ENCODE results near the gene DMRT1. TPM values are rescaled to one million over a fixed set of nuclear protein-coding genes. Genes with fewer than 3 reads are reported as not detected.
A peak's percentile ranks its signal among the peaks of the same experiment; 100 is the strongest.

The DMRT1 gene
- total RNA-seq, 1 donor from 2014 or later: not detected

DNA sequence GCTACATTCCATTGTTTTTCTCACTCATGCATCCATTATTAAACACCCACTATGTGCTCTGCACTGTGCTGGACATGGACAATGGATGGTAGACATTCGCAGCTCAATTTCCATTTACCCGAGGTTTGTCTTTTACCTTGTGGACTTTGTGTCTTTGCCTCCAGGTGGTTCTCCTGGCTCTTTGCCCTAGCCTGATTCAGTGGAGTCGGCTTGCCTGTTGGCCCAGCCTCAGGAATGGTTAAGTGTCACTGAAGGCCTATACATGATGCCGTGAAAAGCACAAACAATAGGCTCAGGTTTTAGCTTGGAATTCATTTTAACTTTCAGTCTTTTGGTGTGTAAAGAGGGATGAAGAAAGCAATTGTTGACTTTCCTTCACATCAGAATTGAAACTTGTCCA, 118.4 kb downstream of the DMRT1 start:
- FAIRE-seq (no peak), DNase-seq (ENCODE audit: low read depth) (no peak)
- Mint-ChIP-seq H3K4me3 (ENCODE audit: unreplicated experiment) (no peak overlapping the region), H3K4me1 (ENCODE audit: low read depth, unreplicated experiment) (peaks cover 6% of the 10 kb centered on the region), H3K27me3 (ENCODE audit: low read depth, unreplicated experiment) (peaks cover 47% of the 10 kb centered on the region), H3K27ac (ENCODE audit: unreplicated experiment) (no peak overlapping the region), H3K9me3 (ENCODE audit: unreplicated experiment) (no peaks in the 10 kb centered on the region), H3K36me3 (ENCODE audit: low read depth, unreplicated experiment) (no peaks in the 10 kb centered on the region)
- Histone ChIP-seq H3K4me1 (ENCODE audit: insufficient read depth, low read length) (no peaks in the 10 kb centered on the region), H3K4me3 (ENCODE audit: insufficient read depth, low read depth, low read length) (no peak overlapping the region), H3K9ac (ENCODE audit: low read length) (no peak overlapping the region), H3K79me2 (ENCODE audit: insufficient read depth, low read length) (no peaks in the 10 kb centered on the region), H3K27ac (ENCODE audit: low read depth, low read length) (no peak overlapping the region), H3K27me3 (ENCODE audit: insufficient read depth, low read length) (peaks cover 3% of the 10 kb centered on the region), H3K36me3 (ENCODE audit: insufficient read depth, low read length) (no peaks in the 10 kb centered on the region), H2AFZ (ENCODE audit: low read depth, low read length) (no peak overlapping the region), H4K20me1 (ENCODE audit: insufficient read depth, low read length) (no peaks in the 10 kb centered on the region), H3K4me2 (ENCODE audit: low read length) (no peak overlapping the region), H3K9me3 (ENCODE audit: insufficient read depth, low read depth, low read length) (no peaks in the 10 kb centered on the region)
- TF ChIP-seq EZH2 (IDR thresholded peaks at IDR 0.05; ENCODE audit: insufficient read depth, low read length): no peak
- TF ChIP-seq, protein P1, sequence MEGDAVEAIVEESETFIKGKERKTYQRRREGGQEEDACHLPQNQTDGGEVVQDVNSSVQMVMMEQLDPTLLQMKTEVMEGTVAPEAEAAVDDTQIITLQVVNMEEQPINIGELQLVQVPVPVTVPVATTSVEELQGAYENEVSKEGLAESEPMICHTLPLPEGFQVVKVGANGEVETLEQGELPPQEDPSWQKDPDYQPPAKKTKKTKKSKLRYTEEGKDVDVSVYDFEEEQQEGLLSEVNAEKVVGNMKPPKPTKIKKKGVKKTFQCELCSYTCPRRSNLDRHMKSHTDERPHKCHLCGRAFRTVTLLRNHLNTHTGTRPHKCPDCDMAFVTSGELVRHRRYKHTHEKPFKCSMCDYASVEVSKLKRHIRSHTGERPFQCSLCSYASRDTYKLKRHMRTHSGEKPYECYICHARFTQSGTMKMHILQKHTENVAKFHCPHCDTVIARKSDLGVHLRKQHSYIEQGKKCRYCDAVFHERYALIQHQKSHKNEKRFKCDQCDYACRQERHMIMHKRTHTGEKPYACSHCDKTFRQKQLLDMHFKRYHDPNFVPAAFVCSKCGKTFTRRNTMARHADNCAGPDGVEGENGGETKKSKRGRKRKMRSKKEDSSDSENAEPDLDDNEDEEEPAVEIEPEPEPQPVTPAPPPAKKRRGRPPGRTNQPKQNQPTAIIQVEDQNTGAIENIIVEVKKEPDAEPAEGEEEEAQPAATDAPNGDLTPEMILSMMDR (IDR thresholded peaks at IDR 0.05; ENCODE audit: insufficient read depth, low read depth, low read length): no peak

DNA sequence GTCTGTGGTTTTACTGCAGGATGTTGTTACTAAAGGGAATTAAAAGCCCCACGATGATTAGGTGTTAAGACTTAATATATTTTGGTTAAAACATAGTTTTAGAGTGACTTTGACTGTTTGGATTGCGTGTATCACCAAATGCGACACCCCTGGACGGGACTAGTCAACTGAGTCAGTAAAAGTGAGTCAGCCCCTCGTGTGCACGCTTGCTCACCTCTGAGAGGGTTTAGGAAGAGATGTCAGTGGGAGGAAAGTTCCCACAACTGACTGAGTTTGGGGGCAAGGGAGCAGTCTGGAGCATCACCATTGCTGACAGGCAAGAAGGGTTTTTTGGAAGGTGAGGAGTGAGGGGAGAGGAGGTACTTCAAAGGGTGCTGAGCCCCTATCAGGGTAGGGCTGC, 120.5 kb downstream of the DMRT1 start:
- Histone ChIP-seq H4K20me1 (ENCODE audit: insufficient read depth, low read length) (no peaks in the 10 kb centered on the region), H3K4me2 (ENCODE audit: low read length) (no peak overlapping the region), H3K9me3 (ENCODE audit: insufficient read depth, low read depth, low read length) (no peaks in the 10 kb centered on the region), H3K79me2 (ENCODE audit: insufficient read depth, low read length) (no peaks in the 10 kb centered on the region), H3K4me1 (ENCODE audit: insufficient read depth, low read length) (no peaks in the 10 kb centered on the region), H3K27ac (ENCODE audit: low read depth, low read length) (no peak overlapping the region), H3K4me3 (ENCODE audit: insufficient read depth, low read depth, low read length) (no peak overlapping the region), H2AFZ (ENCODE audit: low read depth, low read length) (no peak overlapping the region), H3K9ac (ENCODE audit: low read length) (no peak overlapping the region), H3K36me3 (ENCODE audit: insufficient read depth, low read length) (no peaks in the 10 kb centered on the region), H3K27me3 (ENCODE audit: insufficient read depth, low read length) (peaks cover 20% of the 10 kb centered on the region)
- peak overlapping the region; percentile 14 for H3K27ac Mint-ChIP-seq (ENCODE audit: unreplicated experiment)
- FAIRE-seq: no peak
- no peak for TF ChIP-seq EZH2 (IDR thresholded peaks at IDR 0.05; ENCODE audit: insufficient read depth, low read length)
- TF ChIP-seq, protein P1 (IDR thresholded peaks at IDR 0.05; ENCODE audit: insufficient read depth, low read depth, low read length): no peak
- peaks cover 61% of the 10 kb centered on the region for H3K27me3 Mint-ChIP-seq (ENCODE audit: low read depth, unreplicated experiment)
- H3K9me3 Mint-ChIP-seq (ENCODE audit: unreplicated experiment): no peaks in the 10 kb centered on the region
- no peak overlapping the region for H3K4me3 Mint-ChIP-seq (ENCODE audit: unreplicated experiment)
- peaks cover 6% of the 10 kb centered on the region for H3K4me1 Mint-ChIP-seq (ENCODE audit: low read depth, unreplicated experiment)
- no peak for DNase-seq (ENCODE audit: low read depth)
- no peaks in the 10 kb centered on the region for H3K36me3 Mint-ChIP-seq (ENCODE audit: low read depth, unreplicated experiment)

DNA sequence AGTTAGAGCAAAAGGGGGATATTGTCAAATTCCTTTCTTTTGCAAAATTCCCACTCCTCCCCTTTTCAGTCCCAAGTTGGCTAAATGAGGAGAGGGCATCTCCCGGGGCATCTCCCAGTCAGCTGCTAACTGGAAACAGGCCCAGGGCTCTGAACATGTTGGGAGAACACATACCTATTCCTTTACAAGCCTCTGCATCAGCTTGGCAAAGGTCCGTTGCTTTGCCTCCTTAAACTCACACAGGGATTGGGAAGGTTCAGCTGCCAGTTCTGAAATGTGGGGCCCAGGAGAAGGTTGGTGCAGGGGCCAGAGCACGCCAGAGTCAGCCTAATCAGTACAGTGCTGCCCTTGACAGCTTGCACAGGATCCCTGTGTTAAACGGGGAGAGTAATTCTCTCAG, 124.0 kb downstream of the DMRT1 start:
- peaks cover 79% of the 10 kb centered on the region for H3K27me3 Mint-ChIP-seq (ENCODE audit: low read depth, unreplicated experiment)
- H3K4me1 Mint-ChIP-seq (ENCODE audit: low read depth, unreplicated experiment): peaks cover 6% of the 10 kb centered on the region
- H3K79me2 ChIP-seq (ENCODE audit: insufficient read depth, low read length): no peaks in the 10 kb centered on the region
- H3K9me3 Mint-ChIP-seq (ENCODE audit: unreplicated experiment): peaks cover 2% of the 10 kb centered on the region
- peaks cover 50% of the 10 kb centered on the region for H3K27me3 ChIP-seq (ENCODE audit: insufficient read depth, low read length)
- no peak overlapping the region for H3K4me2 ChIP-seq (ENCODE audit: low read length)
- no peaks in the 10 kb centered on the region for H4K20me1 ChIP-seq (ENCODE audit: insufficient read depth, low read length)
- no peaks in the 10 kb centered on the region for H3K36me3 Mint-ChIP-seq (ENCODE audit: low read depth, unreplicated experiment)
- TF ChIP-seq EZH2 (IDR thresholded peaks at IDR 0.05; ENCODE audit: insufficient read depth, low read length): no peak
- TF ChIP-seq, protein P1 (IDR thresholded peaks at IDR 0.05; ENCODE audit: insufficient read depth, low read depth, low read length): no peak
- no peaks in the 10 kb centered on the region for H3K4me1 ChIP-seq (ENCODE audit: insufficient read depth, low read length)
- H3K4me3 Mint-ChIP-seq (ENCODE audit: unreplicated experiment): no peak overlapping the region
- DNase-seq (ENCODE audit: low read depth): no peak
- no peak overlapping the region for H3K9ac ChIP-seq (ENCODE audit: low read length)
- no peak overlapping the region for H2AFZ ChIP-seq (ENCODE audit: low read depth, low read length)
- no peak overlapping the region for H3K27ac Mint-ChIP-seq (ENCODE audit: unreplicated experiment)
- H3K4me3 ChIP-seq (ENCODE audit: insufficient read depth, low read depth, low read length): no peak overlapping the region
- H3K9me3 ChIP-seq (ENCODE audit: insufficient read depth, low read depth, low read length): no peaks in the 10 kb centered on the region
- no peaks in the 10 kb centered on the region for H3K36me3 ChIP-seq (ENCODE audit: insufficient read depth, low read length)
- H3K27ac ChIP-seq (ENCODE audit: low read depth, low read length): no peak overlapping the region
- no peak for FAIRE-seq
